Ovary (tissue), 9 donors: Measurements from ENCODE around the gene WRNIP1. TPM values are rescaled to one million over a fixed set of nuclear protein-coding genes. Genes with fewer than 3 reads are reported as not detected.

Source experiments
- DNase-seq, 5 donors: peaks; one replicate each; pipeline ENCODE4 v3.0.0-alpha.2; 2019 to 2020
- H3K27ac ChIP-seq, 2 donors: fragments of 200-600 bp; one replicate each; pipeline versions ENCODE4 v1.5.1 to v1.8.0; 2019 to 2022
- H3K27me3 ChIP-seq: fragments of 200-600 bp; one replicate; pipeline ENCODE4 v1.8.0; 2022
- H3K36me3 ChIP-seq: fragments of 200-600 bp; sonication (generic); one replicate; pipeline ENCODE4 v1.5.1; 2019
- H3K4me1 ChIP-seq: one replicate; pipeline ENCODE4 v1.8.1; 2013; ENCODE audit warnings: mild to moderate bottlenecking, moderate library complexity; ENCODE audit not compliant: insufficient read depth
- H3K4me3 ChIP-seq: fragments of 200-600 bp; sonication (generic); one replicate; pipeline ENCODE4 v1.5.1; 2017
- H3K9me3 ChIP-seq, 2 donors: fragments of 200-600 bp in 1 of 2; sonication (generic) in 1 of 2; one replicate each; pipeline versions ENCODE4 v1.5.1 to v1.8.1; 2013 to 2019; ENCODE audit warnings: mild to moderate bottlenecking in 1 of 2, moderate library complexity in 1 of 2
- EP300 ChIP-seq: sonication (generic); formaldehyde crosslinking; IDR thresholded peaks from one replicate; pipeline ENCODE4 v1.6.1; 2017; ENCODE audit warnings: antibody characterized with exemption
- POLR2A ChIP-seq: fragments of 450-650 bp; IDR thresholded peaks from one replicate; pipeline ENCODE4 v1.6.1; 2017; ENCODE audit warnings: antibody characterized with exemption, mild to moderate bottlenecking, moderate library complexity
- WGBS, 3 donors: extraction: QIAGEN DNeasy Blood & Tissue Kit in 1 of 3; methylation state at CpG; one replicate each; pipeline versions ENCODE4 v1.1.5 to v1.1.7; 2013 to 2017; 5-methylcytosine and 5-hydroxymethylcytosine counted together
- intact Hi-C, 4 donors: fragments of 100-400 bp; cut with DNase I; formaldehyde crosslinking; loops; one replicate each; pipeline versions ENCODE4 v1.11.0 to v1.15.1; 2022 to 2023
- polyA plus RNA-seq, 2 donors: library from polyadenylated mRNA; stranded (reverse); fragments of 200-250 nt in 1 of 2; fragments of 350-450 nt in 1 of 2; fragmentation: Illumina TruSeq in 1 of 2; extraction: RNeasy Lipid Tissue Mini Kit (QIAGEN cat#74804) in 1 of 2; gene quantifications; one replicate each; pipeline ENCODE4 v1.2.3, GENCODE V29; 2013 to 2014
- total RNA-seq, 7 donors: library from RNA; depleted of rRNA in 2 of 7; stranded (reverse); fragments of >200 nt in 2 of 7; fragmentation: NEBNext Ultra II Directional in 3 of 7; extraction: Animal tissue kit (Norgen Biotek cat#: 25700) in 3 of 7; gene quantifications; one replicate each; pipeline versions ENCODE4 v1.1.0 to v1.2.4, GENCODE V29; 2016 to 2023
- TF ChIP-seq, protein P1 (sequence below), 3 donors: fragments of 450-650 bp in 2 of 3; fragments of 200-600 bp in 1 of 3; IDR thresholded peaks; one replicate each; pipeline versions ENCODE4 v1.5.1 to v1.8.0; 2016 to 2022; ENCODE audit warnings: antibody characterized with exemption in 3 of 3, mild to moderate bottlenecking in 1 of 3
- donor health status: DM: no; HTN: no; CAD: no; lungs with moderate emphysema.
- donor health status: DM: no; HTN: no; CAD: no.
- donor health status: Bipolar disorder and iron deficiency.
- donor health status: DM: yes; HTN: yes; CAD: no.
- donor health status: DM: no; HTN: no; CAD: no.
- donor health status: DM: yes; HTN: yes; CAD: no.

The WRNIP1 gene
- total and polyA plus RNA-seq, 9 donors = 30.4 to 73.4 (median 34.6) TPM

DNA sequence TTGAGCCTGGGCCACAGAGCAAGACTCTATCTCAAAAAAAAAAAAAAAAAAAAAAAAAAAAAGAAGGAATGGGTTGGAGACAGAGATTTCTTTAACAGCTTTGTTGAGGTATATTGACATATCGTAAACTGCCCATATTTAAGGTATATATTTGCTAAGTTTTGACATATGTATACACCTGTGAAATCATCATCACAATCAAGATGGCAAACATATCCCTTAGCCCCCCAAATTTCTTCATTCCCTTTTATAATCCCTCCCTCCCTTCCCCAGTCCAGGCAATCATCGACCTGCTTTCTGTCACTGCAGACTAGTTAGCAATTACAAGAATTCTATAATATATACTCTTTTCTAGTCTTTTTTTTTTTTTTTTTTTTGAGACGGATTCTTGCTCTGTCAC is 47.5 kb downstream of the WRNIP1 start:
- Histone ChIP-seq H3K4me3 (no peak overlapping the region), H3K27me3 (no peaks in the 10 kb centered on the region), H3K9me3 (no peaks in the 10 kb centered on the region), H3K4me1 (no peaks in the 10 kb centered on the region), H3K36me3 (no peaks in the 10 kb centered on the region), H3K27ac (no peak overlapping the region)
- intact Hi-C loops = no loop called here
- no peak for TF ChIP-seq POLR2A
- TF ChIP-seq, protein P1, sequence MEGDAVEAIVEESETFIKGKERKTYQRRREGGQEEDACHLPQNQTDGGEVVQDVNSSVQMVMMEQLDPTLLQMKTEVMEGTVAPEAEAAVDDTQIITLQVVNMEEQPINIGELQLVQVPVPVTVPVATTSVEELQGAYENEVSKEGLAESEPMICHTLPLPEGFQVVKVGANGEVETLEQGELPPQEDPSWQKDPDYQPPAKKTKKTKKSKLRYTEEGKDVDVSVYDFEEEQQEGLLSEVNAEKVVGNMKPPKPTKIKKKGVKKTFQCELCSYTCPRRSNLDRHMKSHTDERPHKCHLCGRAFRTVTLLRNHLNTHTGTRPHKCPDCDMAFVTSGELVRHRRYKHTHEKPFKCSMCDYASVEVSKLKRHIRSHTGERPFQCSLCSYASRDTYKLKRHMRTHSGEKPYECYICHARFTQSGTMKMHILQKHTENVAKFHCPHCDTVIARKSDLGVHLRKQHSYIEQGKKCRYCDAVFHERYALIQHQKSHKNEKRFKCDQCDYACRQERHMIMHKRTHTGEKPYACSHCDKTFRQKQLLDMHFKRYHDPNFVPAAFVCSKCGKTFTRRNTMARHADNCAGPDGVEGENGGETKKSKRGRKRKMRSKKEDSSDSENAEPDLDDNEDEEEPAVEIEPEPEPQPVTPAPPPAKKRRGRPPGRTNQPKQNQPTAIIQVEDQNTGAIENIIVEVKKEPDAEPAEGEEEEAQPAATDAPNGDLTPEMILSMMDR (IDR thresholded peaks at IDR 0.05) = no peak
- no peak for TF ChIP-seq EP300
- no peak for DNase-seq
- WGBS, 3 donors = 82 to 99% (median 93%) methylated on average over 3 of the region's 3 CpGs

DNA sequence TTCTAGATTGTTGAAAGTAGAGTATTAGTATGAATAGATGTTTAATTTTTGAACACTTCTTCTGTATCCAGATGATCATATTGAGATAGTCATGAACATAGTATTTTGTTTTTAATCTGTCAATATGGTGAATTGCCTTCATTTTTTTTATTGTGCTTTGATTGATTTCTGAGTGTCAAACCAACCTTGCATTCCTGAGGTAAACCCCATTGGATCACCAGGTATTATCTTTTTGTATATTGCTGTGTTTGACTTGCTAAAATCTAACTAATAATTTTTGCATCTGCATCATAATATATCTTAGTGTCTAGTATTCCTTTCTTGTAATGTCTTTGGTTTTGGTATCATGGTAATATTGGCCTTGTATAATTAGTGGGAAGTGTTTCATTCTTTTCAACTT is 51.0 kb downstream of the WRNIP1 start:
- Histone ChIP-seq H3K4me1 (peaks cover 2% of the 10 kb centered on the region), H3K4me3 (no peak overlapping the region)
- TF ChIP-seq POLR2A (no peak), EP300 (no peak)

DNA sequence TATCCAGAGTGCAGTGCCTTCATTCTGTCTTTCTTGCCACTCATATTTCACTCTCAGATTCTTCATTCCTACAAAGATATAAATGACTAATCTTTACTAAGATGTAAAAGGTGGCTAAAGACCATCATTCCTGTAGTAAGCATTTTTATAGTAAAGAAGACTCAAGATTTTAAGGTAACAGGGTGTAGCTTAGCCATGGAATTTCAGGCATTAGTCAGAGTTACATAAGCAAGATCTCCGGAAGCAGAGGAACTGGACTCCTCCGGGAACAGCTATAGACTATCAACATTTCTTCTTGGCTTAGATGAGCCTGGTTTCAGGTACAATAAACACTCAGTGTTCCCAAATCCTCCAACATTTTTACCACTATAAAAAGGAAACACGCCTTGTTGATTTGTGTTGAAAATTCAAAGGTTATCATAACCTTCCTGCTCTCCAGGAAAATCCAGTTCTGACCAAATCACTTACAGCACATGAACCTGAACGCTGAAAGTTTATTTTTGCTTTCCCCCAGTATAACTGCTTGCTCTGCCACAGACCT is 52.8 kb downstream of the WRNIP1 start:
- H3K27me3 ChIP-seq = no peaks in the 10 kb centered on the region
- H3K4me1 ChIP-seq = peaks cover 2% of the 10 kb centered on the region
- TF ChIP-seq EP300 (no peak), POLR2A (no peak)
- TF ChIP-seq, protein P1 (IDR thresholded peaks at IDR 0.05) = no peak
- peak overlapping the region in 1 of 2 donors; percentile 47 for H3K27ac ChIP-seq
- no peaks in the 10 kb centered on the region for H3K36me3 ChIP-seq
- 5 to 7% (median 5%) methylated on average over 4 of the region's 4 CpGs for WGBS, 3 donors
- intact Hi-C loops = no loop called here
- no peak for DNase-seq
- no peaks in the 10 kb centered on the region for H3K9me3 ChIP-seq
- H3K4me3 ChIP-seq = no peak overlapping the region

More for the DNA sequence above, 51.0 kb downstream of the WRNIP1 start:
- no peaks in the 10 kb centered on the region for H3K36me3 ChIP-seq
- H3K27me3 ChIP-seq = no peaks in the 10 kb centered on the region
- H3K27ac ChIP-seq = no peak overlapping the region
- H3K9me3 ChIP-seq = no peaks in the 10 kb centered on the region
- intact Hi-C loops = no loop called here
- no peak for DNase-seq

DNA sequence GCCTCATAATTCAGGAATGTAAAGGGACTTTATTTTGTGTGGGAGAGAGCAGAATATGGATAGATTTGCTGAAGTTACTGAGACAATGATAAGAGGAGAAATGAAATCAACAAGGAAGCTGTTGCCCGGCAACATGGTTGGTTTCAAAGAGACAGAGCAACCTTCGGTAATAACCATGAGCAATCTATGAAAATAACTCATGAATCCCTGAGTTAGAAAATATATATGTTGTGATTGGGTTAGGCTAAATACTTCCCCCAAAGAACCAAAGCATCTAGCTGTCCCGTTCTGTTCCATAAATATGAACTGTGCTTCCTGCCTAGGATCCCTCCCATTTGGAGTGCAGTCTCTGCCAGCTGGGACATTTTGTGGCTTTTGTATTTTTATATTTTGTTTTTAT is 53.4 kb downstream of the WRNIP1 start:
- H3K27me3 ChIP-seq = no peaks in the 10 kb centered on the region
- H3K36me3 ChIP-seq = no peaks in the 10 kb centered on the region
- peak overlapping the region in 1 of 2 donors; percentile 47 for H3K27ac ChIP-seq
- no peak overlapping the region for H3K4me3 ChIP-seq
- TF ChIP-seq, protein P1 (IDR thresholded peaks at IDR 0.05) = no peak
- TF ChIP-seq POLR2A (no peak), EP300 (no peak)
- H3K9me3 ChIP-seq = no peaks in the 10 kb centered on the region
- DNase-seq = no peak
- intact Hi-C loops = no loop called here
- peaks cover 2% of the 10 kb centered on the region for H3K4me1 ChIP-seq
- 3 to 6% (median 4%) methylated on average over 3 of the region's 3 CpGs for WGBS, 3 donors

DNA sequence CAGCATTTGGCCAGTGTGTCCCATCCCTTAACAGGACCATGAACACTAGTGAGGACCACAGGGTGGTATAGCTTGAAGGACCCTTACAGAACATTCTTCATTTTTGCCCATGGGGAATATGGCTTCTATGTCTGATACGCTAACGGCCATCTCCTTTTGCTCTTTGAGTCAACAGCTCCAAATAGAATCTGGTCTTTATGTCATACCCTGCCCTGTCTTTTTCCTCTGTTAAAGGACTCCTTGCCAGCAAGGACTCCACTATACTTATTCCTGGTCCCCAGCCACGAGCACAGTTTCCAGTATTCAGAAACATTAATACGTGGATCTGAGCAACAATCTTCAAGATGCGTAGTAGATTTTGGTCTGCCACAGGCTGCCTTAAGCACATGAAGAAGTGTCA is 53.9 kb downstream of the WRNIP1 start:
- 74 to 88% (median 82%) methylated on average over 5 of the region's 5 CpGs for WGBS, 3 donors

More for the DNA sequence above, 53.9 kb downstream of the WRNIP1 start:
- Histone ChIP-seq H3K4me3 (no peak overlapping the region), H3K27ac (peak overlapping the region in 1 of 2 donors; percentile 47), H3K27me3 (no peaks in the 10 kb centered on the region), H3K9me3 (no peaks in the 10 kb centered on the region), H3K36me3 (no peaks in the 10 kb centered on the region), H3K4me1 (peaks cover 2% of the 10 kb centered on the region)
- TF ChIP-seq POLR2A (no peak), EP300 (no peak)
- TF ChIP-seq, protein P1 (IDR thresholded peaks at IDR 0.05) = no peak
- intact Hi-C loops = no loop called here
- no peak for DNase-seq
